MCF 10A (cell line): ENCODE results near the gene AMIGO2. TPM values are rescaled to one million over a fixed set of nuclear protein-coding genes. Genes with fewer than 3 reads are reported as not detected.

ENCODE experiments used
- BruUV-seq: library from RNA; stranded (reverse); fragments of 400-500 nt; replicated peaks from 2 replicates; lab custom pipeline; 2021; lab: Mats Ljungman, UMichigan
- CTCF ChIA-PET: fragments of 300-600 bp; sonication (Branson Sonifier 250); formaldehyde crosslinking; extraction: SDS; loops from one replicate; lab custom pipeline; 2021; ENCODE audit warnings: antibody characterized with exemption, inconsistent platforms; lab: Yijun Ruan, JAX
- POLR2A ChIA-PET: fragments of 300-600, 350-650 bp; sonication (Branson Sonifier 250); formaldehyde crosslinking; extraction: SDS; loops from one replicate; lab custom pipeline; 2020; ENCODE audit warnings: antibody characterized with exemption, inconsistent platforms; lab: Yijun Ruan, JAX
- DNase-seq: peaks from one replicate; pipeline ENCODE4 v3.0.0-alpha.2; 2018; ENCODE audit not compliant: unreplicated experiment
- H3K27ac Mint-ChIP-seq: one replicate; pipeline ENCODE4 v1.8.0; 2022; ENCODE audit warnings: mild to moderate bottlenecking, low read depth, mixed read lengths; ENCODE audit not compliant: unreplicated experiment
- H3K27me3 Mint-ChIP-seq: one replicate; pipeline ENCODE4 v1.8.0; 2022; ENCODE audit warnings: mixed read lengths; ENCODE audit not compliant: insufficient read depth, unreplicated experiment
- H3K36me3 Mint-ChIP-seq: one replicate; pipeline ENCODE4 v1.8.0; 2022; ENCODE audit warnings: mild to moderate bottlenecking, moderate library complexity, mixed read lengths; ENCODE audit not compliant: insufficient read depth, unreplicated experiment
- H3K4me1 Mint-ChIP-seq: one replicate; pipeline ENCODE4 v1.8.0; 2022; ENCODE audit warnings: mixed read lengths; ENCODE audit not compliant: insufficient read depth, unreplicated experiment
- H3K4me3 Mint-ChIP-seq: one replicate; pipeline ENCODE4 v1.8.0; 2022; ENCODE audit warnings: mild to moderate bottlenecking, moderate library complexity, mixed read lengths; ENCODE audit not compliant: unreplicated experiment
- H3K9me3 Mint-ChIP-seq: one replicate; pipeline ENCODE4 v1.8.0; 2022; ENCODE audit warnings: mixed read lengths; ENCODE audit not compliant: unreplicated experiment
- intact Hi-C: fragments of 100-400 bp; cut with micrococcal nuclease; formaldehyde crosslinking; loops from 2 replicates; pipeline ENCODE4 v1.14.1; 2022
- total RNA-seq: library from RNA; stranded (reverse); gene quantifications from 2 replicates; pipeline ENCODE4 v1.2.3, GENCODE V29; 2022
- TF ChIP-seq, protein P1 (sequence below): fragments of 200-600 bp; IDR thresholded peaks from one replicate; pipeline ENCODE4 v1.8.0; 2022; ENCODE audit warnings: antibody characterized with exemption, mild to moderate bottlenecking; ENCODE audit not compliant: unreplicated experiment

Gene AMIGO2
- total RNA-seq, 1 experiment from 2014 or later = 32.6 TPM

GRCh38 chr12:47084172-47084571 lies 4.4 kb upstream of the AMIGO2 start:
- Mint-ChIP-seq H3K4me3 (no peak overlapping the region), H3K9me3 (no peaks in the 10 kb centered on the region), H3K4me1 (peaks cover 68% of the 10 kb centered on the region), H3K27me3 (no peaks in the 10 kb centered on the region), H3K27ac (no peak overlapping the region), H3K36me3 (no peaks in the 10 kb centered on the region)
- intact Hi-C loops = loop anchor here (10.0 kb wide), 1 partner anchor 741 kb away; no protein-coding TSS in a partner anchor
- TF ChIP-seq, protein P1, sequence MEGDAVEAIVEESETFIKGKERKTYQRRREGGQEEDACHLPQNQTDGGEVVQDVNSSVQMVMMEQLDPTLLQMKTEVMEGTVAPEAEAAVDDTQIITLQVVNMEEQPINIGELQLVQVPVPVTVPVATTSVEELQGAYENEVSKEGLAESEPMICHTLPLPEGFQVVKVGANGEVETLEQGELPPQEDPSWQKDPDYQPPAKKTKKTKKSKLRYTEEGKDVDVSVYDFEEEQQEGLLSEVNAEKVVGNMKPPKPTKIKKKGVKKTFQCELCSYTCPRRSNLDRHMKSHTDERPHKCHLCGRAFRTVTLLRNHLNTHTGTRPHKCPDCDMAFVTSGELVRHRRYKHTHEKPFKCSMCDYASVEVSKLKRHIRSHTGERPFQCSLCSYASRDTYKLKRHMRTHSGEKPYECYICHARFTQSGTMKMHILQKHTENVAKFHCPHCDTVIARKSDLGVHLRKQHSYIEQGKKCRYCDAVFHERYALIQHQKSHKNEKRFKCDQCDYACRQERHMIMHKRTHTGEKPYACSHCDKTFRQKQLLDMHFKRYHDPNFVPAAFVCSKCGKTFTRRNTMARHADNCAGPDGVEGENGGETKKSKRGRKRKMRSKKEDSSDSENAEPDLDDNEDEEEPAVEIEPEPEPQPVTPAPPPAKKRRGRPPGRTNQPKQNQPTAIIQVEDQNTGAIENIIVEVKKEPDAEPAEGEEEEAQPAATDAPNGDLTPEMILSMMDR = no peak
- POLR2A ChIA-PET = interaction anchor here (0.9 to 8.3 kb wide), 6 partner anchors 11 to 220 kb away, joined by 3 to 79 read pairs (median 4); no protein-coding TSS in a partner anchor
- CTCF ChIA-PET = interaction anchor here (0.9 kb wide), 1 partner anchor 82 kb away, joined by 7 read pairs; no protein-coding TSS in a partner anchor
- no TSS peak for BruUV-seq
- DNase-seq = no peak

GRCh38 chr12:47082796-47083621 lies 3.2 kb upstream of the AMIGO2 start:
- TF ChIP-seq, protein P1 = no peak
- H3K36me3 Mint-ChIP-seq = no peaks in the 10 kb centered on the region
- intact Hi-C loops = loop anchor here (10.0 kb wide), 1 partner anchor 742 kb away; no protein-coding TSS in a partner anchor
- no peaks in the 10 kb centered on the region for H3K9me3 Mint-ChIP-seq
- ChIA-PET CTCF (interaction anchor here (0.6 to 2.3 kb wide), 5 partner anchors 12 to 819 kb away, joined by 4 to 8 read pairs (median 6); no protein-coding TSS in a partner anchor), POLR2A (interaction anchor here (0.7 to 8.3 kb wide), 17 partner anchors 12 to 697 kb away, joined by 3 to 79 read pairs (median 5); no protein-coding TSS in a partner anchor)
- H3K4me3 Mint-ChIP-seq = peak overlapping the region; percentile 2
- H3K27ac Mint-ChIP-seq = peak overlapping the region; percentile 13
- peak; percentile 95 for DNase-seq
- peaks cover 70% of the 10 kb centered on the region for H3K4me1 Mint-ChIP-seq
- no TSS peak for BruUV-seq
- H3K27me3 Mint-ChIP-seq = no peaks in the 10 kb centered on the region

DNA sequence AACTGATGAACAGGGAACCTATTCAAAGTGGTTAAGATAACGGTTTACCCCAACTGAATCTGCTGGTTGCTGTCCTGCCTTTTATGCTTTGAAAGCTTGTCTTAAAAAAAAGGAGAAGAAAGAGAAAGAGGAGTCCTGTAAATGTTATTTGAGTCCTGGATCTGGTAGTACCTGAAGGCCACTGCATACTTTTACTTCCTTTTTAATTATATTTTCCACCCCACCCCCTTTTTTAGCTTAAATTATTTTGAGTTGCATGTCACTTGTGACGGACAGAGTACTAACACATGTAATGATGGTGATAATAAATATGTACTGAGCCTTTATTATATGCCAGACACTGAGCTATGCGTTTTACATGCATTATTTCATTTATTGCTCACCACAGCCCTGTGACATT lies 2.5 kb upstream of the AMIGO2 start:
- H3K36me3 Mint-ChIP-seq = no peaks in the 10 kb centered on the region
- intact Hi-C loops = loop anchor here (10.0 kb wide), 1 partner anchor 743 kb away; no protein-coding TSS in a partner anchor
- H3K27ac Mint-ChIP-seq = no peak overlapping the region
- H3K4me3 Mint-ChIP-seq = no peak overlapping the region
- ChIA-PET CTCF (interaction anchor here (0.7 to 2.3 kb wide), 4 partner anchors 11 to 780 kb away, joined by 3 to 8 read pairs (median 6); no protein-coding TSS in a partner anchor), POLR2A (interaction anchor here (0.8 to 8.3 kb wide), 17 partner anchors 8 to 311 kb away, joined by 3 to 79 read pairs (median 5); no protein-coding TSS in a partner anchor)
- no TSS peak for BruUV-seq
- no peak for DNase-seq
- H3K27me3 Mint-ChIP-seq = no peaks in the 10 kb centered on the region
- TF ChIP-seq, protein P1 = no peak
- H3K9me3 Mint-ChIP-seq = no peaks in the 10 kb centered on the region
- H3K4me1 Mint-ChIP-seq = peaks cover 71% of the 10 kb centered on the region
